K562 (cell line): ENCODE measurements around the gene SNRPD2. TPM values are rescaled to one million over a fixed set of nuclear protein-coding genes. Genes with fewer than 3 reads are reported as not detected.
A peak's percentile ranks its signal among the peaks of the same experiment; 100 is the strongest.

Experiments
- EGR1 ChIP-seq: fragments of 450-650 bp; conservative IDR thresholded peaks from 2 replicates; pipeline ENCODE4 v1.6.1; 2017; ENCODE audit warnings: mild to moderate bottlenecking
- RAD51 ChIP-seq: fragments of 450-650 bp; IDR thresholded peaks from 2 replicates; pipeline ENCODE4 v1.7.1; 2016; ENCODE audit warnings: low read depth, mild to moderate bottlenecking, borderline replicate concordance
- SOX6 ChIP-seq: fragments of 450-650 bp; IDR thresholded peaks from 2 replicates; pipeline ENCODE4 v1.6.1; 2014; ENCODE audit warnings: mild to moderate bottlenecking
- SP1 ChIP-seq: sonication (generic); formaldehyde crosslinking; IDR thresholded peaks from 2 replicates; pipeline ENCODE4 v1.8.1; 2022; ENCODE audit warnings: mild to moderate bottlenecking, missing genetic modification reagents
- YY1 ChIP-seq, 3 experiments: IDR thresholded peaks; 2 replicates each; pipeline ENCODE4 v1.6.1; 2011; ENCODE audit warnings: low read length in 2 of 3, mild to moderate bottlenecking in 2 of 3, moderate library complexity in 2 of 3, borderline replicate concordance in 1 of 3, control low read depth in 1 of 3, low read depth in 1 of 3; ENCODE audit not compliant: insufficient read depth in 3 of 3, insufficient replicate concordance in 2 of 3, control insufficient read depth in 1 of 3, insufficient read length in 1 of 3; ENCODE audit errors: extremely low read depth in 1 of 3
- polyA plus RNA-seq, 8 experiments: library from polyadenylated mRNA; depleted of rRNA in 4 of 8; stranded (reverse) in 5 of 8; unstranded in 3 of 8; fragments of >200 nt; fragmentation: Nextera tagmentation in 2 of 8; fragmentation: Illumina TruSeq in 1 of 8; extraction: Ambion mirVana in 2 of 8; extraction: Trizol in 1 of 8; gene quantifications; 2 replicates each; pipeline versions ENCODE4 v1.2.1 to v1.2.3, GENCODE V29; 2011 to 2014; ENCODE audit warnings: inconsistent platforms in 1 of 8, missing spikeins in 1 of 8
- total RNA-seq, 7 experiments: library from RNA; depleted of rRNA in 6 of 7; stranded (reverse); fragments of >200 nt in 6 of 7; fragmentation: Illumina TruSeq in 2 of 7; extraction: Trizol in 2 of 7; gene quantifications; 2 replicates each; pipeline versions ENCODE4 v1.2.1 to v1.2.3, GENCODE V29; 2011 to 2021; ENCODE audit warnings: low replicate concordance in 1 of 7
- TF ChIP-seq, protein P1 (sequence below): sonication (generic); formaldehyde crosslinking; IDR thresholded peaks from 2 replicates; pipeline ENCODE4 v1.8.0; 2022; ENCODE audit warnings: mild to moderate bottlenecking, missing genetic modification reagents
- TF ChIP-seq, protein P2 (sequence below): IDR thresholded peaks from 2 replicates; pipeline ENCODE4 v1.6.1; 2011; ENCODE audit not compliant: insufficient read length; ENCODE audit errors: extremely low read depth
- TF ChIP-seq, protein P3 (sequence below), 2 experiments: fragments of 450-650 bp; formaldehyde crosslinking in 1 of 2; IDR thresholded peaks; 2 replicates each; pipeline versions ENCODE4 v1.4.0 to v1.6.1; 2014 to 2020; ENCODE audit warnings: mild to moderate bottlenecking in 2 of 2, borderline replicate concordance in 1 of 2, low read depth in 1 of 2
- TF ChIP-seq, protein P4 (sequence below): fragments of 150-350 bp; conservative IDR thresholded peaks from 2 replicates; pipeline ENCODE4 v1.6.1; 2014; ENCODE audit warnings: low read length

SNRPD2 gene
- total and polyA plus RNA-seq, 9 of the 15 experiments (the other 6 are each of a cell fraction or from before 2014, with no cell fraction given) = 728 to 4,411 (median 1,029) TPM

DNA sequence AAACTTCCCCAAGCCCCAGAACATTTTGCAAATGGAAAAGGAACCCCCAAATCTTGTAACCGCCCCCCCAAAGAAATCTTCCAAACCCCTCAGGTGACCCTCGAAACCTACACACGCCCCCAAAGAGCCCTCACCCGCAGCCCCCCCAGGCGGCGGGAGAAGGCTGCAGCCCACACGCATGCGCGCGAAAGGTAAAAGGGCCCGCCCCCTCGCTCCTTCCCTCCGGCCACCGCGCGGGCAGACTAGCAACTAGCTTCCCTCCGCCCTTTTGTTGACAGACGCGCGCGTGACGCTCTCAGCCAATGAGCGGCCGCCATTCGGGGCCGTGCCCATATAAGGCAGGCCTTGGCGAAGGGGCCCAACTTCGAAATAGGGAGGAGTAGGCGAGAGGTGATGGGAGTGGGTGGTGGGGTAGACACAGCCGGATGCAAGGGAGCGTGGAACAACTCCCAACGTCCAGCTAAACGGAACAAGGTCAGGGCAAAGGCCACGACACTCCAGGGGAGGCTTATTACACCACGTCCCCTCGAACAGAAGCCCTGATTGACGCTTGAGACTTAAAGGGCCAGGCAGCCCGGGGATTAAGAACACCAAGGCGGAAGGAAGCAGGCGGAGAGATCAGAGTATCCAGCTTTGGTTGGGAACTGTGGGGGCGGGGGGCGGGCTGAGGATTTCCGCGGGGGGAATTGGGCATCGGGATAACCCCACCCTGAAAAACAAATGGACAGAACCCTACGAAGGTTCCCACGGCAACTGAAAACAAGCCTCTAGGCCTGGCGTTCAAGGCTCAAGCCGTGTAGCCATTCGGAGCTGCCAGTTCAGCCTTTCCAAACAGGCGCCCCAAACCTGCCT is 25.6 kb upstream of the SNRPD2 start (continued):
- TF ChIP-seq SOX6 (peak; percentile 83), EGR1 (peak; percentile 98), SP1 (peak; percentile 96), YY1 (IDR thresholded peaks at IDR 0.05; ENCODE audit: borderline replicate concordance in 1 of 3, control insufficient read depth in 1 of 3, extremely low read depth in 1 of 3, insufficient read depth in 3 of 3, insufficient read length in 1 of 3, insufficient replicate concordance in 2 of 3, low read depth in 1 of 3, low read length in 2 of 3) (peak in 1 of 3 experiments; percentile 83), RAD51 (peak; percentile 92)
- TF ChIP-seq, protein P1, sequence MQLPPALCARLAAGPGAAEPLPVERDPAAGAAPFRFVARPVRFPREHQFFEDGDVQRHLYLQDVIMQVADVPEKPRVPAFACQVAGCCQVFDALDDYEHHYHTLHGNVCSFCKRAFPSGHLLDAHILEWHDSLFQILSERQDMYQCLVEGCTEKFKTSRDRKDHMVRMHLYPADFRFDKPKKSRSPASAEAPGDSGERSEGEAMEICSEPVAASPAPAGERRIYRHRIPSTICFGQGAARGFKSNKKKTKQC (CRISPR knock-in tag) = peak; percentile 76; the same call in 1 of the 2 replicates
- TF ChIP-seq, protein P2, sequence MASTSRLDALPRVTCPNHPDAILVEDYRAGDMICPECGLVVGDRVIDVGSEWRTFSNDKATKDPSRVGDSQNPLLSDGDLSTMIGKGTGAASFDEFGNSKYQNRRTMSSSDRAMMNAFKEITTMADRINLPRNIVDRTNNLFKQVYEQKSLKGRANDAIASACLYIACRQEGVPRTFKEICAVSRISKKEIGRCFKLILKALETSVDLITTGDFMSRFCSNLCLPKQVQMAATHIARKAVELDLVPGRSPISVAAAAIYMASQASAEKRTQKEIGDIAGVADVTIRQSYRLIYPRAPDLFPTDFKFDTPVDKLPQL = no peak
- TF ChIP-seq, protein P3, sequence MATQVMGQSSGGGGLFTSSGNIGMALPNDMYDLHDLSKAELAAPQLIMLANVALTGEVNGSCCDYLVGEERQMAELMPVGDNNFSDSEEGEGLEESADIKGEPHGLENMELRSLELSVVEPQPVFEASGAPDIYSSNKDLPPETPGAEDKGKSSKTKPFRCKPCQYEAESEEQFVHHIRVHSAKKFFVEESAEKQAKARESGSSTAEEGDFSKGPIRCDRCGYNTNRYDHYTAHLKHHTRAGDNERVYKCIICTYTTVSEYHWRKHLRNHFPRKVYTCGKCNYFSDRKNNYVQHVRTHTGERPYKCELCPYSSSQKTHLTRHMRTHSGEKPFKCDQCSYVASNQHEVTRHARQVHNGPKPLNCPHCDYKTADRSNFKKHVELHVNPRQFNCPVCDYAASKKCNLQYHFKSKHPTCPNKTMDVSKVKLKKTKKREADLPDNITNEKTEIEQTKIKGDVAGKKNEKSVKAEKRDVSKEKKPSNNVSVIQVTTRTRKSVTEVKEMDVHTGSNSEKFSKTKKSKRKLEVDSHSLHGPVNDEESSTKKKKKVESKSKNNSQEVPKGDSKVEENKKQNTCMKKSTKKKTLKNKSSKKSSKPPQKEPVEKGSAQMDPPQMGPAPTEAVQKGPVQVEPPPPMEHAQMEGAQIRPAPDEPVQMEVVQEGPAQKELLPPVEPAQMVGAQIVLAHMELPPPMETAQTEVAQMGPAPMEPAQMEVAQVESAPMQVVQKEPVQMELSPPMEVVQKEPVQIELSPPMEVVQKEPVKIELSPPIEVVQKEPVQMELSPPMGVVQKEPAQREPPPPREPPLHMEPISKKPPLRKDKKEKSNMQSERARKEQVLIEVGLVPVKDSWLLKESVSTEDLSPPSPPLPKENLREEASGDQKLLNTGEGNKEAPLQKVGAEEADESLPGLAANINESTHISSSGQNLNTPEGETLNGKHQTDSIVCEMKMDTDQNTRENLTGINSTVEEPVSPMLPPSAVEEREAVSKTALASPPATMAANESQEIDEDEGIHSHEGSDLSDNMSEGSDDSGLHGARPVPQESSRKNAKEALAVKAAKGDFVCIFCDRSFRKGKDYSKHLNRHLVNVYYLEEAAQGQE (IDR thresholded peaks at IDR 0.05; ENCODE audit: borderline replicate concordance) = peak; percentile 89
- TF ChIP-seq, protein P3 (CRISPR knock-in tag; IDR thresholded peaks at IDR 0.05; ENCODE audit: low read depth) = peak; percentile 61; the same call in 1 of the 2 replicates
- TF ChIP-seq, protein P4, sequence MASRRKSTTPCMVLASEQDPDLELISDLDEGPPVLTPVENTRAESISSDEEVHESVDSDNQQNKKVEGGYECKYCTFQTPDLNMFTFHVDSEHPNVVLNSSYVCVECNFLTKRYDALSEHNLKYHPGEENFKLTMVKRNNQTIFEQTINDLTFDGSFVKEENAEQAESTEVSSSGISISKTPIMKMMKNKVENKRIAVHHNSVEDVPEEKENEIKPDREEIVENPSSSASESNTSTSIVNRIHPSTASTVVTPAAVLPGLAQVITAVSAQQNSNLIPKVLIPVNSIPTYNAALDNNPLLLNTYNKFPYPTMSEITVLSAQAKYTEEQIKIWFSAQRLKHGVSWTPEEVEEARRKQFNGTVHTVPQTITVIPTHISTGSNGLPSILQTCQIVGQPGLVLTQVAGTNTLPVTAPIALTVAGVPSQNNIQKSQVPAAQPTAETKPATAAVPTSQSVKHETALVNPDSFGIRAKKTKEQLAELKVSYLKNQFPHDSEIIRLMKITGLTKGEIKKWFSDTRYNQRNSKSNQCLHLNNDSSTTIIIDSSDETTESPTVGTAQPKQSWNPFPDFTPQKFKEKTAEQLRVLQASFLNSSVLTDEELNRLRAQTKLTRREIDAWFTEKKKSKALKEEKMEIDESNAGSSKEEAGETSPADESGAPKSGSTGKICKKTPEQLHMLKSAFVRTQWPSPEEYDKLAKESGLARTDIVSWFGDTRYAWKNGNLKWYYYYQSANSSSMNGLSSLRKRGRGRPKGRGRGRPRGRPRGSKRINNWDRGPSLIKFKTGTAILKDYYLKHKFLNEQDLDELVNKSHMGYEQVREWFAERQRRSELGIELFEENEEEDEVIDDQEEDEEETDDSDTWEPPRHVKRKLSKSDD = no peak
